GM12878 (cell line): ENCODE measurements around the gene PITPNC1. TPM values are rescaled to one million over a fixed set of nuclear protein-coding genes. Genes with fewer than 3 reads are reported as not detected.
A peak's percentile ranks its signal among the peaks of the same experiment; 100 is the strongest.

Experiments
- ATAC-seq: fragments of 200-7000 bp; cut with Tn5 transposase; 3 replicates; pipeline ENCODE4 v1.9.1; 2020; ENCODE audit warnings: mild to moderate bottlenecking, moderate library complexity
- BruUV-seq: library from RNA; stranded (reverse); fragments of 400-500 nt; replicated peaks from 2 replicates; lab custom pipeline; 2021; lab: Mats Ljungman, UMichigan
- CTCF ChIA-PET: fragments of 300-600 bp; sonication (Branson Sonifier 250); formaldehyde crosslinking; extraction: SDS; loops from one replicate; lab custom pipeline; 2021; ENCODE audit warnings: inconsistent platforms; lab: Yijun Ruan, JAX
- POLR2A ChIA-PET: fragments of 350-600 bp; formaldehyde crosslinking; extraction: SDS; loops from one replicate; lab custom pipeline; 2021; ENCODE audit warnings: inconsistent platforms; lab: Charles Lee
- RAD21 ChIA-PET: fragments of 300-600 bp; sonication (Branson Sonifier 250); formaldehyde crosslinking; loops from one replicate; lab custom pipeline; 2023; ENCODE audit warnings: antibody characterized with exemption; ENCODE audit not compliant: unreplicated experiment; lab: Charles Lee
- SMC1A ChIA-PET: fragments of 300-600 bp; sonication (Branson Sonifier 250); formaldehyde crosslinking; loops from one replicate; lab custom pipeline; 2023; ENCODE audit not compliant: unreplicated experiment, uncharacterized antibody; lab: Charles Lee
- DNase-seq: peaks from one replicate; pipeline ENCODE4 v3.0.0-alpha.2; 2011; ENCODE audit warnings: low read depth, low spot score
- FAIRE-seq: peaks from 3 replicates; lab custom pipeline; 2011; peaks lifted over from hg19 to GRCh38; lab: Jason Lieb, UNC
- H2AFZ ChIP-seq: 2 replicates; pipeline ENCODE4 v1.6.0; 2011; ENCODE audit warnings: low read depth, low read length, control low read depth; ENCODE audit not compliant: control insufficient read depth
- H3K27ac ChIP-seq: 2 replicates; pipeline ENCODE4 v1.5.1; 2011; ENCODE audit warnings: control low read depth; ENCODE audit not compliant: control insufficient read depth, insufficient read depth
- H3K27me3 ChIP-seq, 2 experiments: replicated peaks in 1 of 2; 2 replicates each; pipeline versions ENCODE4 v1.6.0 to v1.6.1; 2011; ENCODE audit warnings: low read length in 1 of 2; ENCODE audit not compliant: control insufficient read depth in 2 of 2, insufficient read depth in 2 of 2
- H3K36me3 ChIP-seq, 2 experiments: 2 replicates each; pipeline ENCODE4 v1.5.1; 2011; ENCODE audit warnings: low read length in 1 of 2; ENCODE audit not compliant: control insufficient read depth in 2 of 2, insufficient read depth in 2 of 2
- H3K4me1 ChIP-seq: 2 replicates; pipeline ENCODE4 v1.6.1; 2011; ENCODE audit warnings: mild to moderate bottlenecking, low read length, moderate library complexity, mixed read lengths; ENCODE audit not compliant: control insufficient read depth, insufficient read depth
- H3K4me2 ChIP-seq: 2 replicates; pipeline ENCODE4 v1.6.0; 2011; ENCODE audit warnings: control low read depth; ENCODE audit not compliant: control insufficient read depth, insufficient read depth
- H3K4me3 ChIP-seq: fragments of 200-600 bp; sonication (generic); 2 replicates; pipeline ENCODE4 v1.5.1; 2016
- H3K79me2 ChIP-seq: 2 replicates; pipeline ENCODE4 v1.6.0; 2011; ENCODE audit warnings: low read length; ENCODE audit not compliant: control insufficient read depth, insufficient read depth
- H3K9ac ChIP-seq: 2 replicates; pipeline ENCODE4 v1.8.0; 2011; ENCODE audit warnings: low read length, control low read depth, mixed read lengths; ENCODE audit not compliant: control insufficient read depth, insufficient read depth
- H3K9me3 ChIP-seq: replicated peaks from 3 replicates; pipeline ENCODE4 v1.5.1; 2011; ENCODE audit warnings: mild to moderate bottlenecking, low read length; ENCODE audit not compliant: control insufficient read depth, insufficient read depth
- H4K20me1 ChIP-seq: 2 replicates; pipeline ENCODE4 v1.6.0; 2011; ENCODE audit not compliant: control insufficient read depth, insufficient read depth
- CEBPB ChIP-seq, 2 experiments: fragments of 150-350 bp in 1 of 2; IDR thresholded peaks; 2 replicates each; pipeline ENCODE4 v1.6.1; 2012 to 2014; ENCODE audit warnings: low read depth in 2 of 2, low read length in 2 of 2, borderline replicate concordance in 1 of 2, inconsistent platforms in 1 of 2
- CUX1 ChIP-seq: IDR thresholded peaks from 2 replicates; pipeline ENCODE4 v1.6.1; 2012; ENCODE audit warnings: improper control_type of control experiment, low read depth, low read length; ENCODE audit not compliant: insufficient replicate concordance
- EP300 ChIP-seq, 2 experiments: fragments of 150-350 bp in 1 of 2; IDR thresholded peaks; 2 replicates each; pipeline ENCODE4 v1.6.1; 2011 to 2012; ENCODE audit warnings: low read depth in 2 of 2, low read length in 2 of 2, borderline replicate concordance in 1 of 2, improper control_type of control experiment in 1 of 2, inconsistent platforms in 1 of 2; ENCODE audit not compliant: control insufficient read depth in 1 of 2
- EZH2 ChIP-seq: IDR thresholded peaks from 2 replicates; pipeline ENCODE4 v1.6.1; 2012; ENCODE audit warnings: low read depth, mild to moderate bottlenecking, control low read depth, inconsistent platforms, low read length, borderline replicate concordance; ENCODE audit not compliant: control insufficient read depth
- GATAD2B ChIP-seq: fragments of 450-650 bp; conservative IDR thresholded peaks from 2 replicates; pipeline ENCODE4 v1.6.1; 2017; ENCODE audit warnings: low read depth, mild to moderate bottlenecking, moderate library complexity
- IRF4 ChIP-seq: IDR thresholded peaks from 2 replicates; pipeline ENCODE4 v1.6.1; 2011; ENCODE audit warnings: low read depth, low read length
- NR2C1 ChIP-seq: fragments of 450-650 bp; IDR thresholded peaks from 2 replicates; pipeline ENCODE4 v1.6.1; 2017; ENCODE audit warnings: antibody characterized with exemption, mild to moderate bottlenecking, moderate library complexity
- RB1 ChIP-seq: fragments of 450-650 bp; formaldehyde crosslinking; IDR thresholded peaks from 2 replicates; pipeline ENCODE4 v1.6.1; 2017; ENCODE audit warnings: mild to moderate bottlenecking, borderline replicate concordance
- SMAD1 ChIP-seq: fragments of 450-650 bp; IDR thresholded peaks from 2 replicates; pipeline ENCODE4 v1.6.1; 2018; ENCODE audit warnings: mild to moderate bottlenecking, low read depth; ENCODE audit not compliant: partially characterized antibody
- SMAD5 ChIP-seq: IDR thresholded peaks from 2 replicates; pipeline ENCODE4 v1.6.1; 2016; ENCODE audit warnings: antibody characterized with exemption, low read depth
- SREBF1 ChIP-seq: IDR thresholded peaks from 2 replicates; pipeline ENCODE4 v1.6.1; 2012; ENCODE audit warnings: mild to moderate bottlenecking, low read length
- STAT3 ChIP-seq: IDR thresholded peaks from 2 replicates; pipeline ENCODE4 v1.6.1; 2011; ENCODE audit warnings: low read depth, low read length, improper control_type of control experiment
- SUPT20H ChIP-seq: IDR thresholded peaks from 2 replicates; pipeline ENCODE4 v1.6.1; 2011; ENCODE audit warnings: low read depth, mild to moderate bottlenecking, low read length, moderate library complexity, borderline replicate concordance; ENCODE audit not compliant: control insufficient read depth
- SUZ12 ChIP-seq: fragments of 200-600 bp; sonication (generic); IDR thresholded peaks from one replicate; pipeline ENCODE4 v1.6.1; 2018; ENCODE audit warnings: antibody characterized with exemption, mild to moderate bottlenecking; ENCODE audit not compliant: unreplicated experiment
- USF2 ChIP-seq: IDR thresholded peaks from 2 replicates; pipeline ENCODE4 v1.6.1; 2011; ENCODE audit warnings: low read depth, low read length, improper control_type of control experiment, borderline replicate concordance
- YY1 ChIP-seq: IDR thresholded peaks from 2 replicates; pipeline ENCODE4 v1.6.1; 2011; ENCODE audit warnings: low read depth, mild to moderate bottlenecking, low read length
- WGBS: methylation state at CpG from one replicate; pipeline ENCODE4 v1.1.6; 2016; ENCODE audit warnings: low lambda C conversion rate; ENCODE audit not compliant: insufficient replicate concordance, insufficient coverage; ENCODE audit errors: missing lambda C conversion rate; 5-methylcytosine and 5-hydroxymethylcytosine counted together
- in situ Hi-C: fragments of 300-500 bp; cut with MboI; formaldehyde crosslinking; loops from 9 replicates; pipeline ENCODE4 v1.14.3; 2018; ENCODE audit warnings: mixed read lengths
- intact Hi-C: fragments of 100-400 bp; cut with micrococcal nuclease; formaldehyde crosslinking; loops from one replicate; pipeline ENCODE4 v1.14.2; 2022; ENCODE audit not compliant: unreplicated experiment
- polyA plus RNA-seq, 11 experiments: library from polyadenylated mRNA; depleted of rRNA in 4 of 11; unstranded in 6 of 11; stranded (reverse) in 5 of 11; fragments of >200 nt; fragmentation: Nextera tagmentation in 4 of 11; fragmentation: Illumina TruSeq in 1 of 11; extraction: Ambion mirVana in 4 of 11; extraction: Trizol in 1 of 11; gene quantifications; 1 replicate in 1 of 11; 2 replicates in 10 of 11; pipeline versions ENCODE4 v1.2.1 to v1.2.3, GENCODE V29; 2011 to 2016; ENCODE audit warnings: inconsistent platforms in 2 of 11, missing spikeins in 2 of 11, low read depth in 1 of 11
- total RNA-seq, 4 experiments: library from RNA; depleted of rRNA in 3 of 4; stranded (reverse); fragments of >200 nt in 3 of 4; fragmentation: Illumina TruSeq in 1 of 4; extraction: Trizol in 1 of 4; gene quantifications; 2 replicates each; pipeline versions ENCODE4 v1.2.1 to v1.2.3, GENCODE V29; 2013 to 2021

Gene PITPNC1
- total and polyA plus RNA-seq, 10 of the 15 experiments (the other 5 are each of a cell fraction or from before 2014, with no cell fraction given) = 12.2 to 62.4 (median 47.3) TPM

- H3K4me1 ChIP-seq = peaks cover 6% of the 10 kb centered on the region
- WGBS = 1% methylated on average over 49 of the region's 49 CpGs
- ATAC-seq = peak; percentile 95
- ChIA-PET SMC1A (interaction anchor here (0.6 to 2.0 kb wide), 9 partner anchors 31 to 1003 kb away, joined by 3 to 10 read pairs (median 3); no protein-coding TSS in a partner anchor), POLR2A (interaction anchor here (0.5 to 1.3 kb wide), 13 partner anchors 10 to 512 kb away, joined by 3 to 7 read pairs (median 3); no protein-coding TSS in a partner anchor), CTCF (interaction anchor here (0.5 to 4.1 kb wide), 17 partner anchors 11 to 424 kb away, joined by 3 to 16 read pairs (median 4); no protein-coding TSS in a partner anchor), RAD21 (interaction anchor here (0.6 to 1.6 kb wide), 7 partner anchors 18 to 338 kb away, joined by 3 to 5 read pairs (median 3); no protein-coding TSS in a partner anchor)
- H3K36me3 ChIP-seq = peaks cover 3 to 16% of the 10 kb centered on the region in 2 experiments; a peak in 2 of 4 replicates
- peak within 1 kb of the TSS; percentile 84 for H2AFZ ChIP-seq
- BruUV-seq = TSS peak; percentile 92
- H3K4me3 ChIP-seq = peak within 1 kb of the TSS; percentile 95
- peak within 1 kb of the TSS; percentile 85 for H3K4me2 ChIP-seq
- H3K27ac ChIP-seq = peak within 1 kb of the TSS; percentile 91
- peaks cover 29% of the 10 kb centered on the region for H3K79me2 ChIP-seq
- DNase-seq = peak; percentile 97
- in situ Hi-C loops (loop anchor here (5.0 kb wide), 1 partner anchor 350 kb away; the partner anchor contains the start of gene PSMD12), intact Hi-C loops (loop anchor here (1.0 to 10.0 kb wide), 4 partner anchors 67 to 343 kb away; partner anchors contain the start of genes BPTF and PITPNC1)
- H4K20me1 ChIP-seq = no peaks in the 10 kb centered on the region
- H3K27me3 ChIP-seq = no peaks in the 10 kb centered on the region
- H3K9me3 ChIP-seq = no peaks in the 10 kb centered on the region
- peak within 1 kb of the TSS; percentile 95 for H3K9ac ChIP-seq
- FAIRE-seq = peak; percentile 88
- no peak for TF ChIP-seq SUZ12
- TF ChIP-seq SMAD1 = peak; percentile 88
- TF ChIP-seq CEBPB (IDR thresholded peaks at IDR 0.05; ENCODE audit: borderline replicate concordance in 1 of 2, low read depth in 2 of 2, low read length in 2 of 2) = no peak
- TF ChIP-seq SMAD5 = peak; percentile 95
- peak; percentile 85; the same call in 1 of the 2 replicates for TF ChIP-seq RB1
- TF ChIP-seq GATAD2B = no peak; the same call in 1 of the 2 replicates
- TF ChIP-seq CUX1 = no peak
- no peak for TF ChIP-seq EP300 (IDR thresholded peaks at IDR 0.05; ENCODE audit: borderline replicate concordance in 1 of 2, control insufficient read depth in 1 of 2, low read depth in 2 of 2, low read length in 2 of 2)
- no peak for TF ChIP-seq SREBF1
- TF ChIP-seq STAT3 = peak; percentile 61; the same call in 1 of the 2 replicates
- TF ChIP-seq USF2 = no peak
- peak; percentile 42; the same call in 1 of the 2 replicates for TF ChIP-seq IRF4
- TF ChIP-seq SUPT20H = no peak
- TF ChIP-seq NR2C1 = no peak
- TF ChIP-seq YY1 = peak; percentile 99
- no peak for TF ChIP-seq EZH2
Measured at GRCh38 chr17:67717624-67718324, 340.7 kb downstream of the PITPNC1 start, which contains the start of gene NOL11. Gene NOL11 (plus strand): TSS chr17:67717936. CDS start chr17:67717948, 12 bp downstream.
